A549 (cell line): ENCODE measurements around the gene CHST10.

Source experiments
- CTCF ChIP-seq: fragments of >200 bp; sonication (Bioruptor Twin); formaldehyde crosslinking; IDR thresholded peaks from 3 replicates; pipeline ENCODE4 v1.5.1; 2016
- EP300 ChIP-seq, 2 experiments: fragments of >200 bp; sonication (Bioruptor Twin); formaldehyde crosslinking; IDR thresholded peaks; 2 replicates in 1 of 2; 3 replicates in 1 of 2; pipeline ENCODE4 v1.6.1; 2016 to 2017
- HOXA7 ChIP-seq: fragments of 250-450 bp; sonication (Bioruptor Pico); IDR thresholded peaks from 2 replicates; pipeline ENCODE4 v1.5.0; 2020; ENCODE audit warnings: mild to moderate bottlenecking, moderate library complexity
- MAFK ChIP-seq: fragments of 450-650 bp; IDR thresholded peaks from 2 replicates; pipeline ENCODE4 v1.6.1; 2014; ENCODE audit not compliant: partially characterized antibody
- NFE2L2 ChIP-seq: fragments of 150-350 bp; conservative IDR thresholded peaks from 2 replicates; pipeline ENCODE4 v1.6.1; 2014; ENCODE audit warnings: low read length
- PBX3 ChIP-seq: IDR thresholded peaks from 2 replicates; pipeline ENCODE4 v1.6.1; 2012
- POLR2A ChIP-seq: IDR thresholded peaks from 2 replicates; pipeline ENCODE4 v1.6.1; 2012; ENCODE audit warnings: mild to moderate bottlenecking, low read length
- POLR2AphosphoS2 ChIP-seq: conservative IDR thresholded peaks from 2 replicates; pipeline ENCODE4 v1.6.1; 2012; ENCODE audit warnings: low read length, improper control_type of control experiment, inconsistent platforms
- RAD21 ChIP-seq, 2 experiments: fragments of >200 bp in 1 of 2; sonication (Bioruptor Twin) in 1 of 2; formaldehyde crosslinking in 1 of 2; IDR thresholded peaks in 1 of 2; conservative IDR thresholded peaks in 1 of 2; 2 replicates in 1 of 2; 3 replicates in 1 of 2; pipeline ENCODE4 v1.6.1; 2012 to 2018; ENCODE audit warnings: inconsistent platforms in 1 of 2
- REST ChIP-seq: fragments of 200-600 bp; sonication (generic); IDR thresholded peaks from 2 replicates; pipeline ENCODE4 v1.6.1; 2016; ENCODE audit warnings: antibody characterized with exemption, mild to moderate bottlenecking, moderate library complexity
- RFX5 ChIP-seq: fragments of 450-650 bp; IDR thresholded peaks from 2 replicates; pipeline ENCODE4 v1.7.1; 2014; ENCODE audit warnings: antibody characterized with exemption, mild to moderate bottlenecking, moderate library complexity
- USF2 ChIP-seq: fragments of 450-650 bp; IDR thresholded peaks from 2 replicates; pipeline ENCODE4 v1.6.1; 2014; ENCODE audit warnings: antibody characterized with exemption
- ZSCAN20 ChIP-seq: fragments of 250-450 bp; sonication (Bioruptor Pico); IDR thresholded peaks from 2 replicates; pipeline ENCODE4 v1.8.0; 2022; ENCODE audit warnings: mild to moderate bottlenecking, moderate library complexity
- TF ChIP-seq, protein P1 (sequence below): IDR thresholded peaks from 2 replicates; pipeline ENCODE4 v1.6.1; 2012

GRCh38 chr2:100395532-100396350 lies 21.7 kb downstream of the CHST10 start:
- TF ChIP-seq CTCF (no peak), MAFK (no peak), REST (no peak), HOXA7 (no peak), PBX3 (no peak), USF2 (no peak), POLR2A (no peak), NFE2L2 (no peak), POLR2AphosphoS2 (no peak), RFX5 (no peak), RAD21 (conservative IDR thresholded peaks at IDR 0.05 in 1 of 2, IDR thresholded peaks at IDR 0.05 in 1 of 2) (no peak), ZSCAN20 (CRISPR knock-in tag) (no peak), EP300 (IDR thresholded peaks at IDR 0.05) (no peak)
- TF ChIP-seq, protein P1, sequence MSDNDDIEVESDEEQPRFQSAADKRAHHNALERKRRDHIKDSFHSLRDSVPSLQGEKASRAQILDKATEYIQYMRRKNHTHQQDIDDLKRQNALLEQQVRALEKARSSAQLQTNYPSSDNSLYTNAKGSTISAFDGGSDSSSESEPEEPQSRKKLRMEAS = no peak
